Activated naive CD8-positive, alpha-beta T cell treated with anti-CD3 and anti-CD28 coated beads, Interleukin-2, amount 50 U/mL, for 16 hours (primary cell): ENCODE measurements around the gene SEC24D.

Experiments
- DNase-seq: peaks from one replicate; pipeline ENCODE4 v3.0.0-alpha.2; 2020; ENCODE audit warnings: low read depth, low spot score

Gene SEC24D

GRCh38 chr4:118753096-118753495 is 82.8 kb downstream of the SEC24D start:
- DNase-seq = no peak

GRCh38 chr4:118752551-118752950 is 83.4 kb downstream of the SEC24D start:
- DNase-seq = no peak

DNA sequence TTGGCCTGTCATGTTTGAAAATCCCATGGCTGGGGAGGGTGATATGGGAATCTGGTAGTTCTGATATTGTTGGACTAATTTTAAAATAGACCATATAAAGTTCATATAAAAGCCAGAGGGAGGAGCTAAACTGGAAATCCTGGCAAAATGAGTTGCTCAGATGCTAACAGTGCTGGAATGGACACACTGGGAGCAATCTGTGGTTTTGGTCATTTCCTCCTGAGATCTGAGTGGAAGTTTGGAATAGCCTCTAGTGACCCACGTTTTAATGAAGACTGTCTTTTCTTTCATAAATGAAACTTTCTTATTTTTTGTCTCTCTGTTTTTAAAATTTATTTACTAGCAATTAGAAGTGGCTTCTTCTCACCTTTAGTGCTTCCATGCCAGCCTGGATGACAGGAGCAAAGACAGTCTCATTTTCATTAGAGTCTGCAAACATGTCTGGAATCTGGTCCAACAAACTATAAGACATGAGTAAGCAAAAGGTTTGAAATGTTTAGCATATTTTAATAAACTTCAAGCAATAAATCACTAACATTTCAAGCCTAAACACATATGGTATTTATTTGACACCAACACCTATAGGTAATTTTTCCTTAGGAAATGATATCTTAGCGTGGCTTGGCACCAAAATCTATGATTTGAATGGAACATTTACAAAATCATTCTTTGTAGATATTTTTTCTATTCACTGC is 84.2 kb downstream of the SEC24D start:
- DNase-seq = no peak

- DNase-seq = no peak
These were observed 86.5 kb downstream of the SEC24D start for GRCh38 chr4:118749347-118749988.

GRCh38 chr4:118746251-118746919 is 89.5 kb downstream of the SEC24D start:
- no peak for DNase-seq

GRCh38 chr4:118745357-118745756 is 90.6 kb downstream of the SEC24D start:
- DNase-seq = no peak

GRCh38 chr4:118743867-118744266 is 92.1 kb downstream of the SEC24D start:
- DNase-seq = no peak

GRCh38 chr4:118742050-118742449 is 93.9 kb downstream of the SEC24D start:
- no peak for DNase-seq

GRCh38 chr4:118741301-118741855 is 94.5 kb downstream of the SEC24D start:
- DNase-seq = no peak

DNA sequence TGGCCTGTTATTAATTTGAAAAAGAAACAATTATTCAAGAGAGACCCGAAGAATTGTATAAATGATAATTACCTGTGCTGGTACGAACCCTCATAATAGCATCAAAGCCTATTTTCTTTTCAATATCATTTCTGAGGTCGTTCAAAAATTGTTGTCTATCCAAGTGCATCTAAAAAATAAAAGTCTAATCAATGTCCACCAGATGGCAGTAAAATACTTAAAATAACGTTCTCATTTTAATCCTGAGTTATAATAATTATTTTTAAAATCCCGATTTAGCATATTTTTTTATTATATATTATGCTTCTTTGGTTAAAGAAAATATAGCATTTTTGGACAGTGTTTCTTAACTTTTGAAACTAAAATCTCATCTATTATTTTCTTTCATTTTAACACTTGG is 95.1 kb downstream of the SEC24D start:
- no peak for DNase-seq

GRCh38 chr4:118739022-118739713 is 96.8 kb downstream of the SEC24D start:
- DNase-seq = no peak

- no peak for DNase-seq
These were observed 97.8 kb downstream of the SEC24D start for GRCh38 chr4:118738090-118738489.

- DNase-seq = no peak
These were observed 99.0 kb downstream of the SEC24D start for GRCh38 chr4:118736900-118737299.

DNA sequence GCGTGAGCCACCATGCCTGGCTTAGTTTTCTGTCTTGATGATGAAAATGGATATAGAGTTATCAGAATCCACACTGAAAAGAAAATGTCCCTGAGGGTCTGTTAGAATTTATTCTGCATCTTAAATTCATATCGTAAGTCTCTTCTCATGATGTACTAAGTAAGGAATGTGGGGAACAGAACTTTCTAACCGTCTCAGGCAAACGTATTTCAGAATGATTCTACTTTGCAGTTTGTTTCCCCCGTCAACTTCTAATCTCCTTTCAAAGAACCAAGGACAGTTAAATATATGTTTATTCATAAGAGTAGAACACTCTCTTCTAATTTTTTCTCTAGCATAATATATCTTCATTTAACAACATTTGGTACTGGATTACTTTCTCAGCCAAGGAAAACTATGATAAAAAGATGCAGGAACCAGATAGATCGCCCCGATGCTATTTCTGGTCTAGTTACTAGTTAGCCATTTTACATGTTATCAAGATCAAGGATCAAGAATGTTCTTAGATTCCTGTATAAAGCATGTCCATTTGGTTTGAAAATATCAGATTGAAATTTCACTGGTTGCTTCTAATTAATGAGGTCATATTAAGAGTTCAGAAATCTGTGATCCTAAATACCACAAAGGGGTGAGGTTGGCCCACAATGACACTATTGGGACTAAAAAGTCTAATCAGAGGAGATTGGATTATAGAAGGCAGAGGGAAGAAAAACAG is 101.3 kb downstream of the SEC24D start:
- DNase-seq = no peak

GRCh38 chr4:118732591-118733330 is 103.2 kb downstream of the SEC24D start:
- DNase-seq = no peak

- no peak for DNase-seq
These were observed 105.2 kb downstream of the SEC24D start for GRCh38 chr4:118730683-118731082.

DNA sequence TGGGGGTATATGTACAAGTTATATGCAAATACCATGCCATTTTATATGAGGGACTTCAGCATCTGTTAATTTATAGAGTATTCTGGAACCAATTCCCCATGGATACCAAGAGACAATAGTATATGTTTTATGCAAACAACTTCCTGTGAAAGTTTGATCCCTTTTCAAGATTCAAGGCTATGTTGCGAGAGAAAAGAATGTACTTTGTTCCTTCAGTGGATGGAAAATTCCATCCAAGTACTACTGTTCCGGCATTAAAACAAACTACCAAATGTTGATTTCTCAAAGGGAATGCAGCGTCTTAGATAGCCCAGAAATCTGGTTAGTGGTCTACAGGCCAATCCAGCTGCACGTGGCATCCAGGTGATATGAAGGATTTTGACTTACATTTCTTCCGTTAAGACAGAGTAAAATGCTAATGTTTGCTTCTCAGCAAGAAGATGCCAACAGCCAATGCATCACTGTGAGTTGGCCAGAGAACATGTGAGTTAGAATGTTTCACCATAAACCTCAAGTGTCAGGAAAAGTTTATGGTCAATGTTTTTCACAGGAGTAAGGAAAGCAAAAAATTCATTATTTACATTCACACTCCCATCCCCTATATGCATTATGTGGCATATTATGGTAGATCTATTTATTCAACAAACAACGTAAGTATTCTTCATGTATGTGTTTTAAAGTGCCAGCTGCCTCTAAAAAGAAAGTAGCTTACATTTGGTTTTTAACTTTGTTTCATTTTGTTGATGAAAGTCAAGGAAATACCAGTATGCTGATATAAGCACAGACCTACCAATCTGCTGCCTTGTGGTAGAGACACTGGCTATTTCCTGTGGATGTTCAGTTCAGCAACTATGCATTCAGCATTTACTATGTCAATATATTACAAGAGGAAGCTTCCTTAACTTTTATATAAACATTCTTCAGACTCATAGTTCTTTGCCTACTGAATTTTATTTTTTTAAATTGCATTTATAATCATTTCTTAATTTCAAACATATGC is 106.3 kb downstream of the SEC24D start:
- no peak for DNase-seq

- no peak for DNase-seq
These were observed 108.6 kb downstream of the SEC24D start for GRCh38 chr4:118727360-118727759.

DNA sequence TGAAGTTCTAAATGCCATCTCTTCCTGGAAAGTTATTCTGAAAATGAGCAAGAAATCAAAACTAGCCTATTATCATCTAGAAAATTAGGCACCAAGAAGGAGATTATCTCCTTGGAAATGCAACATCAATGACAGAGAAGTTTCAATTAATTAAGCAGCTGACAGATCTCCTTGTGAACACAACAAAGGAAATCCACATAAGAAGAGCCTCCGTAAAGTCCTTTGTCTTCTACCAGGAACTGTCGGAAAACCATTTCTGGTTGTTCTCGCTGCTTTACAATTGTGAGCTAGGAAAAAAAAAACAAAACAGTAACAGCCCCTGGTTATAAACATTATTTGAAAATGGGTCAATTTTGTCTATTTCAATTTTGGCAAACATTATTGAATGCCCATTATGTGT is 112.6 kb downstream of the SEC24D start:
- no peak for DNase-seq
